DOHH2 (cell line): ENCODE results near the gene BRAF.
"Not testable (repeated sequence)": the region's sequence is repeated elsewhere in the genome, so short reads cannot be mapped to it uniquely, and the experiment has no call there.

Source experiments
- CTCF ChIP-seq: fragments of 200-600 bp; sonication (generic); IDR thresholded peaks from one replicate; pipeline ENCODE4 v1.5.1; 2014; ENCODE audit warnings: antibody characterized with exemption, mild to moderate bottlenecking, low read depth, low read length; ENCODE audit not compliant: poor library complexity, severe bottlenecking
- EZH2phosphoT487 ChIP-seq: fragments of 200-600 bp; sonication (generic); IDR thresholded peaks from 2 replicates; pipeline ENCODE4 v1.6.1; 2017; ENCODE audit warnings: borderline replicate concordance, mild to moderate bottlenecking, antibody characterized with exemption, low read length, moderate library complexity, mixed read lengths

- not testable (repeated sequence) for TF ChIP-seq CTCF, EZH2phosphoT487
Observed at GRCh38 chr7:140882834-140883233, 41.9 kb downstream of the BRAF start.
